OCI-LY7 (cell line): ENCODE results near the gene GP1BA. TPM values are rescaled to one million over a fixed set of nuclear protein-coding genes. Genes with fewer than 3 reads are reported as not detected.

Experiments used
- BruUV-seq: library from RNA; stranded (reverse); fragments of 400-500 nt; replicated peaks from 2 replicates; lab custom pipeline; 2021; lab: Mats Ljungman, UMichigan
- CTCF ChIA-PET: fragments of 300-600 bp; sonication (Branson Sonifier 250); formaldehyde crosslinking; loops from one replicate; lab custom pipeline; 2022; ENCODE audit warnings: antibody characterized with exemption; ENCODE audit not compliant: unreplicated experiment; lab: Charles Lee
- POLR2A ChIA-PET: fragments of 300-600 bp; sonication (Branson Sonifier 250); formaldehyde crosslinking; loops from one replicate; lab custom pipeline; 2022; ENCODE audit warnings: antibody characterized with exemption; lab: Charles Lee
- DNase-seq: peaks from one replicate; pipeline ENCODE4 v3.0.0-alpha.2; 2015; ENCODE audit warnings: low spot score
- H2AFZ ChIP-seq: fragments of 200-600 bp; sonication (generic), shearing (Covaris generic); 2 replicates; pipeline ENCODE4 v1.6.1; 2014; ENCODE audit warnings: mild to moderate bottlenecking, antibody characterized with exemption, low read length, moderate library complexity
- H3K27ac ChIP-seq: fragments of 200-600 bp; sonication (generic); 2 replicates; pipeline ENCODE4 v1.5.1; 2014; ENCODE audit warnings: mixed run types, low read depth, mild to moderate bottlenecking, moderate library complexity, low read length, inconsistent platforms; ENCODE audit not compliant: poor library complexity, severe bottlenecking
- H3K36me3 ChIP-seq: fragments of 200-600 bp; sonication (generic); 2 replicates; pipeline ENCODE4 v1.6.1; 2014; ENCODE audit warnings: mild to moderate bottlenecking, antibody characterized with exemption, low read length, moderate library complexity, mixed read lengths; ENCODE audit not compliant: insufficient read depth
- H3K4me1 ChIP-seq: fragments of 200-600 bp; sonication (generic); 2 replicates; pipeline ENCODE4 v1.5.1; 2014; ENCODE audit warnings: mild to moderate bottlenecking, low read length; ENCODE audit not compliant: insufficient read depth, poor library complexity, severe bottlenecking
- H3K4me2 ChIP-seq: fragments of 200-600 bp; sonication (generic); 2 replicates; pipeline ENCODE4 v1.6.1; 2014; ENCODE audit warnings: mild to moderate bottlenecking, low read length
- H3K4me3 ChIP-seq: fragments of 200-600 bp; sonication (generic); 2 replicates; pipeline ENCODE4 v1.5.1; 2014; ENCODE audit warnings: mild to moderate bottlenecking, low read depth, low read length; ENCODE audit not compliant: poor library complexity, severe bottlenecking
- H3K79me2 ChIP-seq: fragments of 200-600 bp; sonication (generic); 2 replicates; pipeline ENCODE4 v1.6.1; 2016; ENCODE audit warnings: low read depth, mild to moderate bottlenecking, low read length, moderate library complexity, mixed read lengths; ENCODE audit not compliant: insufficient read depth
- H3K9me2 ChIP-seq: fragments of 200-600 bp; sonication (generic); 2 replicates; pipeline ENCODE4 v1.6.1; 2016; ENCODE audit warnings: mild to moderate bottlenecking, low read length, mixed read lengths; ENCODE audit not compliant: insufficient read depth
- H3K9me3 ChIP-seq: fragments of 200-600 bp; sonication (generic); 2 replicates; pipeline ENCODE4 v1.6.1; 2014; ENCODE audit warnings: mild to moderate bottlenecking, mixed run types, low read length, mixed read lengths
- H4K20me1 ChIP-seq: fragments of 200-600 bp; sonication (generic); 2 replicates; pipeline ENCODE4 v1.6.1; 2014; ENCODE audit warnings: mild to moderate bottlenecking, antibody characterized with exemption, low read length, moderate library complexity, mixed read lengths; ENCODE audit not compliant: insufficient read depth
- EZH2phosphoT487 ChIP-seq: fragments of 200-600 bp; sonication (generic); IDR thresholded peaks from 2 replicates; pipeline ENCODE4 v1.6.1; 2018; ENCODE audit warnings: low read depth, borderline replicate concordance, mild to moderate bottlenecking, mixed run types, antibody characterized with exemption, low read length, moderate library complexity, mixed read lengths
- intact Hi-C: fragments of 100-400 bp; cut with micrococcal nuclease; formaldehyde crosslinking; loops from one replicate; pipeline ENCODE4 v1.10.0; 2022; ENCODE audit not compliant: unreplicated experiment
- total RNA-seq, 2 experiments: library from RNA; depleted of rRNA in 1 of 2; stranded (reverse); fragments of >200 nt in 1 of 2; shearing (Covaris generic) in 1 of 2; gene quantifications; 2 replicates each; pipeline ENCODE4 v1.2.3, GENCODE V29; 2014 to 2022
- TF ChIP-seq, protein P1 (sequence below): fragments of 200-600 bp; sonication (generic); conservative IDR thresholded peaks from 2 replicates; pipeline ENCODE4 v1.5.1; 2014; ENCODE audit warnings: mild to moderate bottlenecking, antibody characterized with exemption, low read length, moderate library complexity, mixed read lengths

Gene GP1BA
- total RNA-seq, 2 experiments from 2014 or later = not detected

DNA sequence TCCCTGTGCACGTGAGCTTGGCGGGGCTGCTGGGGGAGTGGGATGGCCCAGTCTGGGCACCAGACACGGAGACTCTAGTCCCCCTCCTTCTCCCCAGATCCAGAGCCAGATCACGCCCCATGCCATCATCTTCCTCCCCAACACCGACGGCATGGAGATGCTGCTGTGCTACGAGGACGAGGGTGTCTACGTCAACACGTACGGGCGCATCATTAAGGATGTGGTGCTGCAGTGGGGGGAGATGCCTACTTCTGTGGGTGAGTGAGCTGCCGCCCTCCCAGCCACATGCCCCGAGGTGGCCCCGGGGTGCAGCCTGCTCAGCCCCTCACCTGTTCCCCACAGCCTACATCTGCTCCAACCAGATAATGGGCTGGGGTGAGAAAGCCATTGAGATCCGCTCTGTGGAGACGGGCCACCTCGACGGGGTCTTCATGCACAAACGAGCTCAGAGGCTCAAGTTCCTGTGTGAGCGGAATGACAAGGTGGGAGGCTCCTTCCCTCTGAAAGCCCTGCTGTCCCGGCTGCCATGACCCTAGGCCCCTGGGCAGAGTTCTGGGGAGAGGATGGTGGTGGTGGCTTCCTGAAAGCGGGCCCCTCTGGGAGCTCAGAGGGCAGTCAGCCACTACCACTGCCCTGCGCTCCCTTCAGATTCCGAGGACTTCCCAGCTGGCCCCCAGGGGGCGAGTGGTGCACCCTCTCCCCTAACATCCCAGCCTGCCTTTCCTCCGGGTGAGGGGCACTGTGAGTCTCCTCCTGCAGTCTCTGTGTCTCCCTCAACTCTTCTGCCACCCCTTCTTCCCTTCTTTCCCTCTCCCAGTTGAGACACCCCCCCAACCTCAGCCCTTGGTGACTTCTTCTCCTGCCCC lies 35.5 kb upstream of the GP1BA start:
- CTCF ChIA-PET = no interaction called here
- H3K9me3 ChIP-seq = no peaks in the 10 kb centered on the region
- no peak overlapping the region for H2AFZ ChIP-seq
- BruUV-seq = no TSS peak
- H3K79me2 ChIP-seq = no peaks in the 10 kb centered on the region
- H3K9me2 ChIP-seq = no peaks in the 10 kb centered on the region
- H3K4me1 ChIP-seq = no peaks in the 10 kb centered on the region
- POLR2A ChIA-PET = no interaction called here
- no peak for DNase-seq
- H3K36me3 ChIP-seq = peaks cover 35% of the 10 kb centered on the region; the same call in 1 of the 2 replicates
- no peak overlapping the region for H3K4me2 ChIP-seq
- TF ChIP-seq EZH2phosphoT487 = no peak
- TF ChIP-seq, protein P1, sequence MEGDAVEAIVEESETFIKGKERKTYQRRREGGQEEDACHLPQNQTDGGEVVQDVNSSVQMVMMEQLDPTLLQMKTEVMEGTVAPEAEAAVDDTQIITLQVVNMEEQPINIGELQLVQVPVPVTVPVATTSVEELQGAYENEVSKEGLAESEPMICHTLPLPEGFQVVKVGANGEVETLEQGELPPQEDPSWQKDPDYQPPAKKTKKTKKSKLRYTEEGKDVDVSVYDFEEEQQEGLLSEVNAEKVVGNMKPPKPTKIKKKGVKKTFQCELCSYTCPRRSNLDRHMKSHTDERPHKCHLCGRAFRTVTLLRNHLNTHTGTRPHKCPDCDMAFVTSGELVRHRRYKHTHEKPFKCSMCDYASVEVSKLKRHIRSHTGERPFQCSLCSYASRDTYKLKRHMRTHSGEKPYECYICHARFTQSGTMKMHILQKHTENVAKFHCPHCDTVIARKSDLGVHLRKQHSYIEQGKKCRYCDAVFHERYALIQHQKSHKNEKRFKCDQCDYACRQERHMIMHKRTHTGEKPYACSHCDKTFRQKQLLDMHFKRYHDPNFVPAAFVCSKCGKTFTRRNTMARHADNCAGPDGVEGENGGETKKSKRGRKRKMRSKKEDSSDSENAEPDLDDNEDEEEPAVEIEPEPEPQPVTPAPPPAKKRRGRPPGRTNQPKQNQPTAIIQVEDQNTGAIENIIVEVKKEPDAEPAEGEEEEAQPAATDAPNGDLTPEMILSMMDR = no peak
- H3K4me3 ChIP-seq = no peak overlapping the region
- intact Hi-C loops = no loop called here
- H4K20me1 ChIP-seq = no peaks in the 10 kb centered on the region
- no peak overlapping the region for H3K27ac ChIP-seq

- ChIA-PET POLR2A (no interaction called here), CTCF (no interaction called here)
- Histone ChIP-seq H2AFZ (no peak overlapping the region), H3K9me3 (no peaks in the 10 kb centered on the region), H3K9me2 (no peaks in the 10 kb centered on the region), H3K79me2 (no peaks in the 10 kb centered on the region), H3K36me3 (peaks cover 35% of the 10 kb centered on the region; the same call in 1 of the 2 replicates), H3K27ac (no peak overlapping the region), H4K20me1 (no peaks in the 10 kb centered on the region), H3K4me2 (no peak overlapping the region), H3K4me1 (no peaks in the 10 kb centered on the region), H3K4me3 (no peak overlapping the region)
- DNase-seq = no peak
- intact Hi-C loops = no loop called here
- BruUV-seq = no TSS peak
- no peak for TF ChIP-seq EZH2phosphoT487
- TF ChIP-seq, protein P1 = no peak
Observed at GRCh38 chr17:4897198-4897687, 34.8 kb upstream of the GP1BA start.

GRCh38 chr17:4897785-4898184 lies 34.3 kb upstream of the GP1BA start:
- CTCF ChIA-PET = interaction anchor here (0.6 kb wide), 1 partner anchor 95 kb away, joined by 5 read pairs; no protein-coding TSS in a partner anchor

More at GRCh38 chr17:4897785-4898184, 34.3 kb upstream of the GP1BA start:
- H3K9me2 ChIP-seq = no peaks in the 10 kb centered on the region
- H3K4me2 ChIP-seq = no peak overlapping the region
- peaks cover 34% of the 10 kb centered on the region; the same call in 1 of the 2 replicates for H3K36me3 ChIP-seq
- BruUV-seq = no TSS peak
- intact Hi-C loops = no loop called here
- no peak overlapping the region for H3K27ac ChIP-seq
- POLR2A ChIA-PET = no interaction called here
- peaks cover under 1% of the 10 kb centered on the region for H3K4me1 ChIP-seq
- no peak overlapping the region for H3K4me3 ChIP-seq
- TF ChIP-seq, protein P1 = no peak
- no peak for TF ChIP-seq EZH2phosphoT487
- H3K9me3 ChIP-seq = no peaks in the 10 kb centered on the region
- no peak overlapping the region for H2AFZ ChIP-seq
- no peaks in the 10 kb centered on the region for H3K79me2 ChIP-seq
- DNase-seq = no peak
- H4K20me1 ChIP-seq = no peaks in the 10 kb centered on the region
